Measurements from ENCODE around the gene ZNF117.
"Not testable (repeated sequence)": the region's sequence is repeated elsewhere in the genome, so short reads cannot be mapped to it uniquely, and the experiment has no call there.

The ZNF117 gene

GRCh38 chr7:64946772-64947171 lies 44.1 kb downstream of the ZNF117 start:
- Histone ChIP-seq H3K36me3 (ENCODE audit: insufficient read depth, insufficient read length, low read length) (no peaks in the 10 kb centered on the region), H3K4me3 (ENCODE audit: insufficient read length, low read depth) (peak overlapping the region; percentile 72), H3K27me3 (ENCODE audit: insufficient read depth, insufficient read length) (peaks cover 37% of the 10 kb centered on the region), H3K9ac (ENCODE audit: insufficient read length, low read depth) (peak overlapping the region; percentile 86), H3K9me3 (ENCODE audit: insufficient read depth, low read length) (no peaks in the 10 kb centered on the region), H3K4me1 (ENCODE audit: insufficient read depth, insufficient read length) (peaks cover 2% of the 10 kb centered on the region)
- no peak for TF ChIP-seq SUZ12 (IDR thresholded peaks at IDR 0.05; ENCODE audit: extremely low read depth, insufficient read depth, insufficient read length)
- no peak for TF ChIP-seq ZNF274 (IDR thresholded peaks at IDR 0.05; ENCODE audit: low read depth, low read length)
- TF ChIP-seq YY1 (IDR thresholded peaks at IDR 0.05; ENCODE audit: insufficient read depth, insufficient read length), result no peak
- peak; percentile 59 for DNase-seq (ENCODE audit: low read depth, low spot score)

GRCh38 chr7:64945503-64946175 lies 45.2 kb downstream of the ZNF117 start:
- Histone ChIP-seq H3K4me1 (ENCODE audit: insufficient read depth, insufficient read length) (peaks cover 2% of the 10 kb centered on the region), H3K36me3 (ENCODE audit: insufficient read depth, insufficient read length, low read length) (no peaks in the 10 kb centered on the region), H3K27me3 (ENCODE audit: insufficient read depth, insufficient read length) (peaks cover 37% of the 10 kb centered on the region), H3K9me3 (ENCODE audit: insufficient read depth, low read length) (no peaks in the 10 kb centered on the region), H3K4me3 (ENCODE audit: insufficient read length, low read depth) (no peak overlapping the region), H3K9ac (ENCODE audit: insufficient read length, low read depth) (no peak overlapping the region)
- TF ChIP-seq YY1 (IDR thresholded peaks at IDR 0.05; ENCODE audit: insufficient read depth, insufficient read length) (no peak), ZNF274 (IDR thresholded peaks at IDR 0.05; ENCODE audit: low read depth, low read length) (no peak), SUZ12 (IDR thresholded peaks at IDR 0.05; ENCODE audit: extremely low read depth, insufficient read depth, insufficient read length) (no peak)
- DNase-seq (ENCODE audit: low read depth, low spot score), result no peak

- H3K4me3 ChIP-seq (ENCODE audit: insufficient read length, low read depth); H3K4me1 ChIP-seq (ENCODE audit: insufficient read depth, insufficient read length); H3K9ac ChIP-seq (ENCODE audit: insufficient read length, low read depth); H3K36me3 ChIP-seq (ENCODE audit: insufficient read depth, insufficient read length, low read length); DNase-seq (ENCODE audit: low read depth, low spot score); H3K9me3 ChIP-seq (ENCODE audit: insufficient read depth, low read length): not testable (repeated sequence)
- H3K27me3 ChIP-seq (ENCODE audit: insufficient read depth, insufficient read length), result peaks cover 37% of the 10 kb centered on the region
Measured at GRCh38 chr7:64944667-64945502, 46.0 kb downstream of the ZNF117 start.

- H3K27me3 ChIP-seq (ENCODE audit: insufficient read depth, insufficient read length); H3K4me1 ChIP-seq (ENCODE audit: insufficient read depth, insufficient read length); H3K4me3 ChIP-seq (ENCODE audit: insufficient read length, low read depth); H3K36me3 ChIP-seq (ENCODE audit: insufficient read depth, insufficient read length, low read length); DNase-seq (ENCODE audit: low read depth, low spot score); H3K9ac ChIP-seq (ENCODE audit: insufficient read length, low read depth); H3K9me3 ChIP-seq (ENCODE audit: insufficient read depth, low read length): not testable (repeated sequence)
Measured at GRCh38 chr7:64940021-64940420, 50.8 kb downstream of the ZNF117 start.

- no peak for TF ChIP-seq SUZ12 (IDR thresholded peaks at IDR 0.05; ENCODE audit: extremely low read depth, insufficient read depth, insufficient read length)
- TF ChIP-seq ZNF274 (IDR thresholded peaks at IDR 0.05; ENCODE audit: low read depth, low read length), result no peak
- no peak for TF ChIP-seq YY1 (IDR thresholded peaks at IDR 0.05; ENCODE audit: insufficient read depth, insufficient read length)
- no peaks in the 10 kb centered on the region for H3K4me1 ChIP-seq (ENCODE audit: insufficient read depth, insufficient read length)
- peaks cover 5% of the 10 kb centered on the region; the same call in 1 of the 2 replicates for H3K9me3 ChIP-seq (ENCODE audit: insufficient read depth, low read length)
Measured at GRCh38 chr7:64938540-64938939, 52.3 kb downstream of the ZNF117 start.

GRCh38 chr7:64934478-64934877 lies 56.4 kb downstream of the ZNF117 start:
- Histone ChIP-seq H3K4me1 (ENCODE audit: insufficient read depth, insufficient read length) (no peaks in the 10 kb centered on the region), H3K9ac (ENCODE audit: insufficient read length, low read depth) (no peak overlapping the region), H3K9me3 (ENCODE audit: insufficient read depth, low read length) (peaks cover 19% of the 10 kb centered on the region), H3K27me3 (ENCODE audit: insufficient read depth, insufficient read length) (no peaks in the 10 kb centered on the region), H3K36me3 (ENCODE audit: insufficient read depth, insufficient read length, low read length) (peaks cover 2% of the 10 kb centered on the region), H3K4me3 (ENCODE audit: insufficient read length, low read depth) (no peak overlapping the region)
- no peak for DNase-seq (ENCODE audit: low read depth, low spot score)
- TF ChIP-seq ZNF274 (IDR thresholded peaks at IDR 0.05; ENCODE audit: low read depth, low read length) (no peak), SUZ12 (IDR thresholded peaks at IDR 0.05; ENCODE audit: extremely low read depth, insufficient read depth, insufficient read length) (no peak), YY1 (IDR thresholded peaks at IDR 0.05; ENCODE audit: insufficient read depth, insufficient read length) (no peak)

More at GRCh38 chr7:64938540-64938939, 52.3 kb downstream of the ZNF117 start:
- no peaks in the 10 kb centered on the region for H3K27me3 ChIP-seq (ENCODE audit: insufficient read depth, insufficient read length)
- H3K4me3 ChIP-seq (ENCODE audit: insufficient read length, low read depth), result no peak overlapping the region
- no peak for DNase-seq (ENCODE audit: low read depth, low spot score)
- no peak overlapping the region for H3K9ac ChIP-seq (ENCODE audit: insufficient read length, low read depth)
- no peaks in the 10 kb centered on the region for H3K36me3 ChIP-seq (ENCODE audit: insufficient read depth, insufficient read length, low read length)

GRCh38 chr7:64928252-64929187 lies 62.3 kb downstream of the ZNF117 start:
- H3K27me3 ChIP-seq (ENCODE audit: insufficient read depth, insufficient read length); DNase-seq (ENCODE audit: low read depth, low spot score); H3K4me3 ChIP-seq (ENCODE audit: insufficient read length, low read depth); H3K9ac ChIP-seq (ENCODE audit: insufficient read length, low read depth); H3K4me1 ChIP-seq (ENCODE audit: insufficient read depth, insufficient read length): not testable (repeated sequence)
- Histone ChIP-seq H3K9me3 (ENCODE audit: insufficient read depth, low read length) (peaks cover 74% of the 10 kb centered on the region), H3K36me3 (ENCODE audit: insufficient read depth, insufficient read length, low read length) (peaks cover 44% of the 10 kb centered on the region)

Data from NT2/D1 (cell line).